NCI-H2029 (cell line): ENCODE data around the gene CDK12.

Source experiments
- DNase-seq: peaks from one replicate; lab custom pipeline; 2025; lab: John Stamatoyannopoulos, UW

Gene CDK12

DNA sequence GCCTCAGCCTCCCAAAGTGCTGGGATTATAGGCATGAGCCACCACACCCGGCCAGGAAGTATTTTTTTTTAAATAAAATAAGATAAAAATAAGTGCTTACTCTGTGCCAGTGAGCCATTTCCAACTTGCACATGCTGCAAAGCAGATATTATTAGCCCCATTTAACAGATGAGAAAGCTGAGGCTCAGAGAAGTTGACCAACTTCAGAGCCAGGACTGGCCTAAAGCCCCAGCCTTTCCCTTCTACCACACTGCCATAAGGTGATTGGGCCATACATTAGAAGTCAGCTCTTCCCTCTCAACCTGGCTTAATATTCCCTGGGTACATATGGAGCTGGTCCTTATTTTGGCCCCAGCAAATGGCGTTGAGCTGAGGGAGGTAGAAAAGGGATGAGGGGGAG lies 121.4 kb downstream of the CDK12 start:
- no peak for DNase-seq
